ENCODE data around the gene CA9.
A peak's percentile ranks its signal among the peaks of the same experiment; 100 is the strongest.

CA9 gene

DNA sequence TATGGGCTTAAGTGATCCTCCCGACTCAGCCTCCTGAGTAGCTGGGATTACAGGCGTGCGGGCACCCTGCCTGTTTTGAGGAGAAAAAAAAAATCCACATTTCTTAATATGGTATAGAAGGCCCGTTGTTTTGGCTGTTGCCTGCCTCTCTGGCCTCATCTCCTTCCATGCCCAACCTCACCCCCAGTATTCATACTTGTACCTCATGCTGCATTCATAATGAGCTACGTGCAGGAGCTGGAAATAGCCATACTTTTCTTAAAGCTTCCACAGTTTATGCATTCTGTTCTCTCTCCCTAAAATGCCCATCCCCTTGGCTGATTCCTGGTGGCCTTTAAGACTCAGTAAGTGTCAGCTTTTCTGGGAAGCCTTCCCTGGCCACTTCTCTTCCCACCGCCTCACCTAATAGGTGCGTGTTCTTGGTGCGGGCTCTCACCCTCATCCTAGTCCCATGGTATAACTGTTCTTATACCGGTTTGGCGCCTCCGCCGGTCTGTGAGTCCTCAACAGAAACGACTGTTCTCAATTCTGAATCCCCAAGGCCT is 18.1 kb downstream of the CA9 start:
- no peak for DNase-seq (ENCODE audit: low spot score)

GRCh38 chr9:35695943-35696401 is 22.2 kb downstream of the CA9 start:
- no peak for DNase-seq (ENCODE audit: low spot score)

- DNase-seq (ENCODE audit: low spot score) = peak; percentile 66
Observed at GRCh38 chr9:35696520-35697215, 22.9 kb downstream of the CA9 start.

DNA sequence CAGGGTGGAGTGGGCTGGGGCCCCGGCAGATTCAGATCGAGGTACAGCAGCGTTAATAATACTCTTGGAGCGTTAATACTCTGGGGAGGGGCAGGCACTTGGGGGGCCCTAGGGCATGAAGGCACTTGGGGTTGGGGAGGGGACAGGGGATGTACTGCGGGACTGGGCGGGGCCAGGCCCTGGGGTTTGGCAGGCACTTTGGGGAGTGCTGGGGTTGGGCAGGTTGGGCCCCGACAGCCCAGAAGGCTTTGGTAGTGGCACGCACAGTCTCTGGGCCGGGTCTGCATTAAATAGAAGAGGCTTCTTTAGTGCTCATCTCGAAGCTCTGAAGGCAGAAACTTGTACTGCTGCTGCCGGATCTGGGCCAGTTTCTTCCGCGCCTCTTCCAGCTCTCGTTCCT is 23.8 kb downstream of the CA9 start:
- DNase-seq (ENCODE audit: low spot score) = no peak

DNA sequence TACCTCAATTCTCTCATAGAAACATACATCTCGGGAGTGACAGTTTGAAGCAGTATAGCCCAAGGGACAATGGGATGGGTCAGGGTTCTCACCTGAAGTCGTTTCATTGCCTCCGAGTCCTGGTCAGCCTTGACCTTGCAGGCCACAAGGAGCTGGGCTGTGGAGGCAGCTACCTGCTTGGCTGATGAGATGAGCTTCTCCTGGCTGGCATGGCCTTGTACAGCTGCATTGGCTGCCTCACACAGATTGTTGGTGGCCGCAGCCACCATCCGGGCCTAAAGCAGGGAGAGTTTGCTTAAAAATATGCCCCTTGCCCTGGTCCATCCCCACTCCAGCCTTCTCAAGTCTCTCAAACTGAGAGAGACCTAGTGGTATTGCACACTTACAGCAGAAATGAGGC is 24.5 kb downstream of the CA9 start:
- DNase-seq (ENCODE audit: low spot score) = no peak

DNA sequence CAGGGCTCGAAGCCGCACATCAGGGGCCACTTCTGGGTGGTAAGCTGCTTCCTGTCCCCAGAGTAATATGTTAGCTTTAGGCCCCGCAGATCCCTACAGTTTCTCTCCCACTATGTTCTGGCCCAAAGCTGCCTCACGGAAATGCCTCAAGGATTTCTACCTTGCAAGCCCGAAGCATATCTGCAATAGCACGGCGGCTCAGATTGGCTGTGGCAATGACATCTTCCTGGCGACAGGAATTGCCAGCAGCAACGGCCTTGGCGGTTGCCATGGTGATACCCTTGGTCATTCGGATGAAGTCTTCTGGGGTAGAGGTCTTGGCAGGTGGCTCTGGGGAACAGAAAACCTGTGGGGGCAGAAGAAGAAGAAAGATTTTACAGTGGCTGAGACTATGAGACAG is 26.3 kb downstream of the CA9 start:
- DNase-seq (ENCODE audit: low spot score) = no peak

- DNase-seq (ENCODE audit: low spot score) = no peak
Observed at GRCh38 chr9:35700942-35701341, 27.2 kb downstream of the CA9 start.

DNA sequence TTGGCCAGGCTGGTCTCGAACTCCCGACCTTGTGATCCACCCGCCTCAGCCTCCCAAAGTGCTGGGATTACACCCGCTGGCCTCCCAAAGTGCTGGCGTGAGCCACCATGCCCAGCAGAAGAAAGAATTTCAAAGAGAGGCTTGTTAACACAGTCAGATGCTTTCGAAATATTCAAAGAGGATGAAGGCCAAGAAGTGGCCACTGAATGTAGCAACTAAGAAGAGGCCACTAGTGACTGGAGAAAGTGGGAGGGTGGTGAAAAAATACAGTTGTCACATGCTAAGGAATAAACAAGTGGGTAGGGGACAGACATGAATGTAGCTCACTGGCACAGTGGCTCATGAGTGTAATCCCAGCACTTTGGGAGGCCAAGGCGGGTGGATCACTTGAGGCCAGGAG is 29.0 kb downstream of the CA9 start:
- no peak for DNase-seq (ENCODE audit: low spot score)

DNA sequence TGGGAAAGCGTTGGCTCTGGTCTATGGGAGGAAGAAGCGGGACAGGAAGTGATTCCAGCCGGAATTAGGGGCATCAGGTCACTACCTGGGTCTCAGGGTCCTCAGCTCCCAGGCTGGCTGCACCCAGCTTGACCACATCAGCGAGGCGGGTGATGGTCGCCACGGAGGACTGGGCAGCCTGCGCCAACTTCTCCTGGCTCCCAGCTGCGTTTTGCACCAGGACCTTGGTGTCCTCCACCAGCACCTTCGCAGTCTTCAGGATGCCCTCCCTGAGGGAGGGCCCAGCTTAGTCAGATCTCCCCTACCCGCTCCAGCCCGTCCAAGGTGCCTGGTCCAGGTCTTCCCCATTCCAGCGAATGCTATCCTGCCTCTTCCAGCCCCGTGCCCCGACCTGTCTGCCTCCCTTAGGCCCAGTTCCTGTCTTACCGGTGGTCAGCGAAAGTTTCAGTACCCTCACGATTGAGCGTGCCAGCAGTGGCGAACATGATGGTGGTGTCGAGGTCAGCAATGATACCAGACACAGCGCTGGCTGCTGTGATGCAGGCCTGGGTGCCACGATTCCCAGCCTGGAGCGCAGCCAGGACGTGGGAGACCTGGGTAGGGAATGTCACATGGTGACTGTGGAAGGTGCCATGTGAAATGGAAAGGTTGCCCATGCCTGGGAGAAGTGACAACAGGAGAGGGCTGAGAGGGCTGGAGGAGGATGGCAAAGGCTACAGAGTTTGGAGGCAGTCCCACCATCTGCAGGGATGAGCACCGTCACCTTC is 30.4 kb downstream of the CA9 start:
- no peak for DNase-seq (ENCODE audit: low spot score)

GRCh38 chr9:35705372-35705771 is 31.6 kb downstream of the CA9 start:
- DNase-seq (ENCODE audit: low spot score) = no peak

DNA sequence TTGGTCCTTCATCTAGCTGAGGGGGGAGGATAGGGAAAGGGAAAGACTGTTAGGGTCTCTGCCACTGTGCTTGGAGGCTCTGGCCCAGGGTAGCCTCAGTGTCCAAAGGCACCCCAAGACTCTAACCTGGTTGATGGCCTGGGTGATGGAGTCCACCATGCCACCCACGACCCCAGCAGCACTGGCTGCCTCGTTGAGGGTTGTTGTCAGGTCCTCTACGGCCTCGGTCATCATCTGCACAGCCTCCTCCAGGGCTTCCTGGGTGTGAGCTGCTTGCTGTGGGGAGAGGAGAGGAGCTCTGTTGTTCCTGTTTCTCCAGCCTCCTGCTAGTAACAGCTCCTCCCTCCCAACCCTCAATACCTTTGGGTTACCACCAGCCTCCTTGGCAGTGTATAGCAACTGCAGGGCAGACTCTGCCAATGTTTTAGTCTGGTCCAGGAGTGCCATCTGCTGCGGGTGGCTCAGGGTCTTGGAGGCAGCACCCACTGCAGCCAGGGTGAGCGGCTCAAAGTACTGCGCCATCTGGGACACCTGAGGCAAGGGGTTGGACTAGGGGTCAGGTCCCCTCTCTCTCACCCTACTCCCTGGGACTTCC is 32.2 kb downstream of the CA9 start:
- DNase-seq (ENCODE audit: low spot score) = no peak

DNA sequence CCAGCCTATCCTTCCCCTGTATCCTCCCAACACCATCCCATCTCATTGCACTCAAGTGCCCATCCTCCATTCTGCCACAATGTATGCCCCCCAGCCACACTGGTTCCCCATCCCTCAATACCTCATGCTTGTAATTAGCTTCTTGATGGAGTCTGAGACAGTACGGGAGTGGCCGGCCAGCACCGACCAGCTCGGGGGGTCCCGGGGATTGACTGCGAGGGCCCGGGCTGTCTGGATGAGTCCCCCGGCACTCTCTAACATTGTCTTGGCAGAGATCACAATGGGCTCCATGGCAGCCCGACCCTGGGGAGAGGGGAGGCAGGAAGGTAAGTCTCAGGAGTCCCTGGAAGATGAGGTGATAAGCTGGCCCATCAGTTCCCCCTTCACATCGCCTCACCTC is 33.2 kb downstream of the CA9 start:
- no peak for DNase-seq (ENCODE audit: low spot score)

DNA sequence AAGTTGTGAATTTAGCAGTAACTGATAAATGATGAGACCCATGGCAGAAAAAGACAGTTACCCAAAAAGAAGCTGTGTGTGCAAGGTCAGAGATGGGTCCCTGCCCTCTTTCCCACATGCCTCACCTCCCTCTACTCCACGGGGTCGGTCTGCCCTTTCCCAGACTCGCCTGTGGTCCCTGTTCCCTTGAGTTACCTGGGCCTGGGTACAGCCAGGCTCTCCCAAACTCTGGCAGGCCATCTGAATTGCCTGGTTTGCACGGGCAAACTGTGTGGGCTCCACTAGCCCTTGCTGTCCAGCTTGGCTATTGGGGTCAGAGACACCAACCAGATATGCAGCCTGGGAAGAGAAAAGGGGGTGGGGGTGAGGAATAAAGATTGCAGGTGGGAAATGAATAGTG is 34.4 kb downstream of the CA9 start:
- DNase-seq (ENCODE audit: low spot score) = no peak

- no peak for DNase-seq (ENCODE audit: low spot score)
Observed at GRCh38 chr9:35710818-35711500, 37.2 kb downstream of the CA9 start.

DNA sequence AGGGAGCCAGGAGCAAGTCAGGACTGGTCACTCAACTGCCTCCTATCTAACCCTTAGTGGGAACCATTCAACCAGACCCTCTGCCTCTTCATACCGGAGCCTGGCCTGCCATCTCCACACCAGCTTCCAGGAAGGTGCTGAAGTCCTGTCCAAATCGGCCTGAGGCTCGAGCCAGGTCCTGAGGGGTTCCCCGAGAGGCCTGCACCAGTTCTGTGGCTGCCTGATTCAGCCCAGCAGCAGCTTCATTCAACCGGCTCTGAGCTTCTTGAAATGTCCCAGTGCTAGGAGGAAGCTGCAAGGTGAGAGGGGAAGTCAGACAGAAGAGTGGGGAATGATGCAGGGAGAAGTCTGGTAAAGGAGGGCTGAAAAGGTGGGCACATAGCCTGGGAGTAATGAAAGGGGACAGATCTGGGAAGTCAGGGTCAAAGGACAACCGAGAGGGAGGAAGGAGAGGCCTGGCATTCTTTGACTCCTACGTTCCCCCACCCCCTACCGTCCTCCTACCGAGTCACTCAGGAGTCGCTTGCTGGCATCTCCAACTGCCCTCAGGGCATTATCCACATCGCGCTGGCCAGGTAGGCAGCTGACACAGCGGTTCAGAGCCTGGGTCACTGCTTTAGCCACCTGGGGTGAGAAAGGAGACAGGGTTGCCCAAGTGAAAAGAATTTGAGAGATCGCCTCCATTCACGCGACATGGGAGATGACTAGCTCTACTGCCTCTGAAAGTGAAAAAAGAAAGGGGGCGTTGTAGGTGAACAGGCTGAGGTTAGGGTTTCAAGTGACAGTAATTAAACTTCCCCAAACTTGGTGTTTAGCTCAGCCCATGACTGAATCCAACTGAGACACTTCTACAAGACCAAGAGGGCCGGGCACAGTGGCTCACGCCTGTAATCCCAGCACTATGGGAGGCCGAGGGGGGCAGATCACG is 38.0 kb downstream of the CA9 start:
- no peak for DNase-seq (ENCODE audit: low spot score)

DNA sequence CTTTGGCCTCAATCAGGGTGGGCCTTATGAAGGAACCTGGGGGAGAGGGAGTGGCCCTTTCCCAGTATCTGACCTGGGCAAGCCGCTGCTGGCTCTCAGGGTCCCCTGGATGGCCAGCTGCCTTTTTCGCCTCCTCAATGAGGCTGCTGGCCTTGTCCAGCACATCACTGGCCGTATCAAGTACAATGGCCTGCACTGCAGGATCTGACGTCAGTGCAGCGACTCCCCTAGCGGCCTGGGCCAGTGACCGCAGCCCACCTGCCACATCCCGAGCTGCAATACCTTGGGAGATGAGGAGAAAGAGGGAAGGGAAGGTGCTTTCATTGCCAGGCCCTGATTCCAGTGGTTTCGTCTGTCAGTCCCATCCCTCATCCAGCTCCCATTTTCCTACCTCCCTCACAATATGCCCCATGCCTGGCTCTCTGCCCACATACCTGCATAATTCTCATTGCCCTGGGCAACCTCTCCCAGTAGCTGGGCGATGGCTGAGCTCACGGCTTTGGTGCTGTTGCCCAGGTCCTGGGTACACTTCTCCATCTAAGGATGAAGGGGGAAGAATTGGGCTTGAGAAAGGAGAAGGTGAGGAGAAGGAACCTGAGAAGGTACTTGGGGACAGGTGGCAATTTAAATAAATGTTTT is 39.2 kb downstream of the CA9 start:
- no peak for DNase-seq (ENCODE audit: low spot score)

GRCh38 chr9:35713578-35713977 is 39.9 kb downstream of the CA9 start:
- no peak for DNase-seq (ENCODE audit: low spot score)

- DNase-seq (ENCODE audit: low spot score) = no peak
Observed at GRCh38 chr9:35714123-35714522, 40.4 kb downstream of the CA9 start.

DNA sequence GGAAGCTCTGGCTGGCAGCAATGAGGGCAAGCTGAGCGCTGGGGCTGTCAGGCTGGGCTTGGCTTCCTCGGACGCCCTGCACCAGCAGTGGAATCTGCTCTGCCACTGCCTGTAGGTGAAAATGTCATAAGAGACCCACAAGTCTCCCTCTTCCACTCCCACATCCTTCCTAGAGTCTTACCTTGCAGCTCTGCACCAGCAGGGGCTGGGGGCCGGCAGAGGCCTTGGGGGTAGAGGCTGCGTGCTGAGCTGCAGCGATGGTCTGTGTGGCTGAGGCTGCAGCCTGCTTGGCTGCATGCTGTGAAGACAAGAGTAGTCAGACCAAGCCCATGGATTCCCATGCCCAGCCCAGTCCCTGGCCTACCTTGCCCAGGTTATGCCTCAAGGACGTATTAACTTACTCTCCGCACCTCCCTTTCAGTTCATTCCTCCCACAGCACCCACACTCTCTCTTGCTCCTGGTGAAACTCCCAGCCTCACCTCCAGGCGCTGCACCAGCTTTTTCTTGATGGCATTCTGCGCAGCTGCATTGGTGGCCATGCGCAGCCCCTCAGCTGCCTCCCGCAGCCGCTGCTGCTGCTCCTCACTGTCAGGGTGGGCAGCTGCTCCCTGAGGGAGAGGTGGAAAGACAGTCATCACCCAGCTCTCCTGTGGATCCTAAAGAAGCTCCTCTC is 41.0 kb downstream of the CA9 start:
- no peak for DNase-seq (ENCODE audit: low spot score)

GRCh38 chr9:35716230-35716629 is 42.5 kb downstream of the CA9 start:
- no peak for DNase-seq (ENCODE audit: low spot score)

Measured in CD4-positive, alpha-beta T cell treated with Interleukin-2 at 100 ng/mL for 4 hours (primary cell).